ENCODE measurements around the gene SEL1L. TPM values are rescaled to one million over a fixed set of nuclear protein-coding genes. Genes with fewer than 3 reads are reported as not detected.

Gene SEL1L
- total and polyA plus RNA-seq, 2 of the 13 experiments (the other 11 are each of a cell fraction or from before 2014, with no cell fraction given): 15.3 to 61.0 TPM

GRCh38 chr14:81533536-81534343 lies at the start of gene SEL1L (continued):
- TF ChIP-seq, protein P1, sequence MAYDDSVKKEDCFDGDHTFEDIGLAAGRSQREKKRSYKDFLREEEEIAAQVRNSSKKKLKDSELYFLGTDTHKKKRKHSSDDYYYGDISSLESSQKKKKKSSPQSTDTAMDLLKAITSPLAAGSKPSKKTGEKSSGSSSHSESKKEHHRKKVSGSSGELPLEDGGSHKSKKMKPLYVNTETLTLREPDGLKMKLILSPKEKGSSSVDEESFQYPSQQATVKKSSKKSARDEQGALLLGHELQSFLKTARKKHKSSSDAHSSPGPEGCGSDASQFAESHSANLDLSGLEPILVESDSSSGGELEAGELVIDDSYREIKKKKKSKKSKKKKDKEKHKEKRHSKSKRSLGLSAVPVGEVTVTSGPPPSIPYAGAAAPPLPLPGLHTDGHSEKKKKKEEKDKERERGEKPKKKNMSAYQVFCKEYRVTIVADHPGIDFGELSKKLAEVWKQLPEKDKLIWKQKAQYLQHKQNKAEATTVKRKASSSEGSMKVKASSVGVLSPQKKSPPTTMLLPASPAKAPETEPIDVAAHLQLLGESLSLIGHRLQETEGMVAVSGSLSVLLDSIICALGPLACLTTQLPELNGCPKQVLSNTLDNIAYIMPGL (CRISPR knock-in tag; IDR thresholded peaks at IDR 0.05; ENCODE audit: borderline replicate concordance in 1 of 2, low read depth in 1 of 2): peak in 1 of 2 experiments; percentile 52; a peak in 1 of 4 replicates
- TF ChIP-seq REL (CRISPR knock-in tag; conservative IDR thresholded peaks at IDR 0.05) (no peak), NAIF1 (CRISPR knock-in tag; IDR thresholded peaks at IDR 0.05; ENCODE audit: borderline replicate concordance) (no peak), SRSF1 (optimal IDR thresholded peaks at IDR 0.05; ENCODE audit: low read depth, low read length) (peak; percentile 70), CEBPB (IDR thresholded peaks at IDR 0.05; ENCODE audit: borderline replicate concordance, low read depth, low read length) (no peak), HOXA9 (CRISPR knock-in tag; IDR thresholded peaks at IDR 0.05; ENCODE audit: borderline replicate concordance) (no peak), IRX3 (CRISPR knock-in tag; IDR thresholded peaks at IDR 0.05; ENCODE audit: borderline replicate concordance, low read depth) (no peak), ZBED4 (CRISPR knock-in tag; IDR thresholded peaks at IDR 0.05; ENCODE audit: borderline replicate concordance) (no peak), ZNF766 (CRISPR knock-in tag; IDR thresholded peaks at IDR 0.05; ENCODE audit: borderline replicate concordance) (no peak), ZFP36 (IDR thresholded peaks at IDR 0.05; ENCODE audit: borderline replicate concordance, low read depth, low read length, partially characterized antibody) (no peak), CREM (IDR thresholded peaks at IDR 0.05) (peak; percentile 97), CREM (CRISPR knock-in tag; IDR thresholded peaks at IDR 0.05) (no peak), ZNF747 (CRISPR knock-in tag; IDR thresholded peaks at IDR 0.05; ENCODE audit: borderline replicate concordance) (peak; percentile 45; the same call in 1 of the 2 replicates), MEF2D (CRISPR knock-in tag; IDR thresholded peaks at IDR 0.05) (peak; percentile 66; the same call in 1 of the 2 replicates), PHF8 (CRISPR knock-in tag; IDR thresholded peaks at IDR 0.05) (peak; percentile 80), ZNF563 (CRISPR knock-in tag; IDR thresholded peaks at IDR 0.05) (0 out of 2 replicates have a peak, but pooled peaks have one; percentile 19)
